Measurements from ENCODE around the gene WFDC9. TPM values are rescaled to one million over a fixed set of nuclear protein-coding genes. Genes with fewer than 3 reads are reported as not detected.

WFDC9 gene
- total and polyA plus RNA-seq, 2 donors (not counting 3 experiments of a cell fraction or from before 2014, with no cell fraction given) = not detected

GRCh38 chr20:45576995-45577394 lies 54.1 kb downstream of the WFDC9 start:
- ChIA-PET CTCF (interaction anchor here (1.1 kb wide), 1 partner anchor 53 kb away, joined by 3 read pairs; the partner anchor contains the start of gene WFDC10A), POLR2A (no interaction called here)
- no peaks in the 10 kb centered on the region for H3K9me1 ChIP-seq (replicated peaks; ENCODE audit: control insufficient read depth, extremely low read depth, insufficient read depth, low read length)
- H3K4me3 ChIP-seq (replicated peaks in 1 of 3; ENCODE audit: insufficient read depth in 1 of 3, low read depth in 1 of 3, low read length in 3 of 3) = no peak overlapping the region
- FAIRE-seq (no peak), DNase-seq (ENCODE audit: low read depth, low spot score) (no peak)
- H3K9me3 ChIP-seq (replicated peaks; ENCODE audit: control insufficient read depth, insufficient read depth, low read length) = no peaks in the 10 kb centered on the region
- H2AFZ ChIP-seq (ENCODE audit: low read depth, low read length) = no peak overlapping the region
- intact Hi-C loops (cut with micrococcal nuclease) (no loop called here), dilution Hi-C loops (cut with MboI; ENCODE audit: extremely low pct_ligation_motif_present, low sequenced_read_pairs) (no loop called here)
- peaks cover 0 to 7% of the 10 kb centered on the region in 2 experiments for H3K27me3 ChIP-seq (ENCODE audit: control insufficient read depth in 2 of 2, insufficient read depth in 2 of 2, low read length in 2 of 2)
- no peak overlapping the region for H3K4me2 ChIP-seq (ENCODE audit: insufficient read depth, low read length)
- no peaks in the 10 kb centered on the region for H3K36me3 ChIP-seq (ENCODE audit: control insufficient read depth in 2 of 2, extremely low read depth in 1 of 2, insufficient read depth in 2 of 2, low read length in 2 of 2)
- BruUV-seq (replicated peaks) = no TSS peak
- no peak overlapping the region for H3K27ac ChIP-seq (ENCODE audit: insufficient read depth, low read depth, low read length)
- no peak overlapping the region for H3K9ac ChIP-seq (replicated peaks; ENCODE audit: extremely low read depth, insufficient read depth, low read length)
- H3K79me2 ChIP-seq (ENCODE audit: control insufficient read depth, insufficient read depth, low read length) = no peaks in the 10 kb centered on the region
- TF ChIP-seq FOS (IDR thresholded peaks at IDR 0.05; ENCODE audit: borderline replicate concordance, insufficient read depth, low read length) (no peak), POLR2A (IDR thresholded peaks at IDR 0.05; ENCODE audit: low read depth, low read length) (no peak), JUN (IDR thresholded peaks at IDR 0.05; ENCODE audit: borderline replicate concordance, insufficient read depth, insufficient read length, low read depth) (no peak), MAX (IDR thresholded peaks at IDR 0.05; ENCODE audit: insufficient read depth, insufficient read length) (no peak), CTCF (IDR thresholded peaks at IDR 0.05; ENCODE audit: extremely low read depth in 1 of 2, insufficient read depth in 1 of 2, low read depth in 1 of 2, low read length in 2 of 2) (no peak), EZH2 (IDR thresholded peaks at IDR 0.05; ENCODE audit: borderline replicate concordance, low read depth, low read length, severe bottlenecking) (no peak), GATA2 (IDR thresholded peaks at IDR 0.05; ENCODE audit: insufficient read depth, insufficient read length, low read depth, low read length) (no peak), MYC (IDR thresholded peaks at IDR 0.05; ENCODE audit: low read depth, low read length) (no peak), POLR2AphosphoS5 (IDR thresholded peaks at IDR 0.05; ENCODE audit: insufficient read depth, low read depth, low read length) (no peak)
- no peaks in the 10 kb centered on the region for H3K4me1 ChIP-seq (ENCODE audit: control insufficient read depth, extremely low read depth, insufficient read depth, low read length)
- no peaks in the 10 kb centered on the region for H4K20me1 ChIP-seq (replicated peaks; ENCODE audit: control insufficient read depth, extremely low read depth, insufficient read depth, low read length)

All from endothelial cell of umbilical vein (primary cell).